GM19239 (cell line): ENCODE data around the gene TUBGCP2.

Experiments used
- DNase-seq: peaks from one replicate; pipeline ENCODE4 v3.0.0; 2011; ENCODE audit warnings: low spot score; ENCODE audit not compliant: insufficient read length
- FAIRE-seq: peaks from 2 replicates; lab custom pipeline; 2011; peaks lifted over from hg19 to GRCh38; lab: Jason Lieb, UNC

TUBGCP2 gene

GRCh38 chr10:133254421-133255120 lies 54.1 kb downstream of the TUBGCP2 start:
- FAIRE-seq: no peak

GRCh38 chr10:133253361-133253955 lies 55.2 kb downstream of the TUBGCP2 start:
- FAIRE-seq: no peak

More at GRCh38 chr10:133254421-133255120, 54.1 kb downstream of the TUBGCP2 start:
- no peak for DNase-seq

GRCh38 chr10:133252223-133252552 lies 56.5 kb downstream of the TUBGCP2 start:
- DNase-seq: no peak
- FAIRE-seq: no peak

More at GRCh38 chr10:133253361-133253955, 55.2 kb downstream of the TUBGCP2 start:
- no peak for DNase-seq

- FAIRE-seq (no peak), DNase-seq (no peak)
Measured at GRCh38 chr10:133251388-133252222, 57.1 kb downstream of the TUBGCP2 start.

- no peak for FAIRE-seq
- no peak for DNase-seq
Measured at GRCh38 chr10:133249975-133250754, 58.5 kb downstream of the TUBGCP2 start.

- DNase-seq (no peak), FAIRE-seq (no peak)
Measured at GRCh38 chr10:133249094-133249780, 59.4 kb downstream of the TUBGCP2 start.

- FAIRE-seq (no peak), DNase-seq (no peak)
Measured at GRCh38 chr10:133248334-133248715, 60.3 kb downstream of the TUBGCP2 start.

- no peak for FAIRE-seq
- DNase-seq: no peak
Measured at GRCh38 chr10:133247681-133248333, 60.9 kb downstream of the TUBGCP2 start.

- FAIRE-seq (no peak), DNase-seq (no peak)
Measured at GRCh38 chr10:133246236-133246626, 62.4 kb downstream of the TUBGCP2 start.

GRCh38 chr10:133245439-133246235 lies 63.0 kb downstream of the TUBGCP2 start:
- no peak for FAIRE-seq

GRCh38 chr10:133243593-133243992 lies 65.1 kb downstream of the TUBGCP2 start:
- FAIRE-seq: no peak
- no peak for DNase-seq

More at GRCh38 chr10:133245439-133246235, 63.0 kb downstream of the TUBGCP2 start:
- DNase-seq: no peak

- DNase-seq: no peak
- no peak for FAIRE-seq
Measured at GRCh38 chr10:133242611-133243356, 65.9 kb downstream of the TUBGCP2 start.

GRCh38 chr10:133241501-133242205 lies 67.0 kb downstream of the TUBGCP2 start:
- DNase-seq: peak; percentile 66

GRCh38 chr10:133239990-133240389 lies 68.7 kb downstream of the TUBGCP2 start:
- DNase-seq (no peak), FAIRE-seq (no peak)

More at GRCh38 chr10:133241501-133242205, 67.0 kb downstream of the TUBGCP2 start:
- FAIRE-seq: peak; percentile 85

- DNase-seq (no peak), FAIRE-seq (no peak)
Measured at GRCh38 chr10:133238466-133238804, 70.2 kb downstream of the TUBGCP2 start.

GRCh38 chr10:133237588-133238465 lies 70.8 kb downstream of the TUBGCP2 start, which contains the start of gene VENTX:
VENTX (plus strand) TSS chr10:133237855; CDS start chr10:133237915, 60 bp downstream.
- no peak for DNase-seq
- FAIRE-seq: no peak
